ENCODE data around the gene MICALL2. TPM values are rescaled to one million over a fixed set of nuclear protein-coding genes. Genes with fewer than 3 reads are reported as not detected.

Gene MICALL2
- total RNA-seq, 1 donor from 2014 or later = 28.0 TPM

- no peak overlapping the region for H3K27ac Mint-ChIP-seq (ENCODE audit: unreplicated experiment)
- no peak for DNase-seq
- peaks cover 2% of the 10 kb centered on the region for H3K9me3 Mint-ChIP-seq (ENCODE audit: unreplicated experiment)
- no peak overlapping the region for H3K4me3 Mint-ChIP-seq (ENCODE audit: unreplicated experiment)
- H3K4me1 Mint-ChIP-seq (ENCODE audit: low read depth, unreplicated experiment) = peaks cover 2% of the 10 kb centered on the region
- peaks cover 6% of the 10 kb centered on the region for H3K27me3 Mint-ChIP-seq (ENCODE audit: unreplicated experiment)
- peaks cover 9% of the 10 kb centered on the region for H3K36me3 Mint-ChIP-seq (ENCODE audit: unreplicated experiment)
- TF ChIP-seq, protein P1, sequence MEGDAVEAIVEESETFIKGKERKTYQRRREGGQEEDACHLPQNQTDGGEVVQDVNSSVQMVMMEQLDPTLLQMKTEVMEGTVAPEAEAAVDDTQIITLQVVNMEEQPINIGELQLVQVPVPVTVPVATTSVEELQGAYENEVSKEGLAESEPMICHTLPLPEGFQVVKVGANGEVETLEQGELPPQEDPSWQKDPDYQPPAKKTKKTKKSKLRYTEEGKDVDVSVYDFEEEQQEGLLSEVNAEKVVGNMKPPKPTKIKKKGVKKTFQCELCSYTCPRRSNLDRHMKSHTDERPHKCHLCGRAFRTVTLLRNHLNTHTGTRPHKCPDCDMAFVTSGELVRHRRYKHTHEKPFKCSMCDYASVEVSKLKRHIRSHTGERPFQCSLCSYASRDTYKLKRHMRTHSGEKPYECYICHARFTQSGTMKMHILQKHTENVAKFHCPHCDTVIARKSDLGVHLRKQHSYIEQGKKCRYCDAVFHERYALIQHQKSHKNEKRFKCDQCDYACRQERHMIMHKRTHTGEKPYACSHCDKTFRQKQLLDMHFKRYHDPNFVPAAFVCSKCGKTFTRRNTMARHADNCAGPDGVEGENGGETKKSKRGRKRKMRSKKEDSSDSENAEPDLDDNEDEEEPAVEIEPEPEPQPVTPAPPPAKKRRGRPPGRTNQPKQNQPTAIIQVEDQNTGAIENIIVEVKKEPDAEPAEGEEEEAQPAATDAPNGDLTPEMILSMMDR (IDR thresholded peaks at IDR 0.05; ENCODE audit: partially characterized antibody, unreplicated experiment) = no peak
Observed at GRCh38 chr7:1487466-1487865, 28.2 kb upstream of the MICALL2 start.

- H3K4me1 Mint-ChIP-seq (ENCODE audit: low read depth, unreplicated experiment) = peaks cover 7% of the 10 kb centered on the region
- TF ChIP-seq, protein P1 (IDR thresholded peaks at IDR 0.05; ENCODE audit: partially characterized antibody, unreplicated experiment) = no peak
- peaks cover 6% of the 10 kb centered on the region for H3K36me3 Mint-ChIP-seq (ENCODE audit: unreplicated experiment)
- no peaks in the 10 kb centered on the region for H3K9me3 Mint-ChIP-seq (ENCODE audit: unreplicated experiment)
- no peak overlapping the region for H3K27ac Mint-ChIP-seq (ENCODE audit: unreplicated experiment)
- DNase-seq = no peak
- peaks cover 9% of the 10 kb centered on the region for H3K27me3 Mint-ChIP-seq (ENCODE audit: unreplicated experiment)
- no peak overlapping the region for H3K4me3 Mint-ChIP-seq (ENCODE audit: unreplicated experiment)
Observed at GRCh38 chr7:1486571-1486970, 27.3 kb upstream of the MICALL2 start.

- Mint-ChIP-seq H3K36me3 (ENCODE audit: unreplicated experiment) (no peaks in the 10 kb centered on the region), H3K4me1 (ENCODE audit: low read depth, unreplicated experiment) (peaks cover 7% of the 10 kb centered on the region), H3K9me3 (ENCODE audit: unreplicated experiment) (no peaks in the 10 kb centered on the region), H3K27me3 (ENCODE audit: unreplicated experiment) (peaks cover 7% of the 10 kb centered on the region), H3K27ac (ENCODE audit: unreplicated experiment) (no peak overlapping the region), H3K4me3 (ENCODE audit: unreplicated experiment) (no peak overlapping the region)
- DNase-seq = no peak
- TF ChIP-seq, protein P1 (IDR thresholded peaks at IDR 0.05; ENCODE audit: partially characterized antibody, unreplicated experiment) = no peak
Observed at GRCh38 chr7:1485156-1485555, 25.9 kb upstream of the MICALL2 start.

- Mint-ChIP-seq H3K4me1 (ENCODE audit: low read depth, unreplicated experiment) (peaks cover 7% of the 10 kb centered on the region), H3K27ac (ENCODE audit: unreplicated experiment) (peak overlapping the region; percentile 68), H3K9me3 (ENCODE audit: unreplicated experiment) (no peaks in the 10 kb centered on the region), H3K4me3 (ENCODE audit: unreplicated experiment) (no peak overlapping the region), H3K36me3 (ENCODE audit: unreplicated experiment) (no peaks in the 10 kb centered on the region), H3K27me3 (ENCODE audit: unreplicated experiment) (peaks cover 7% of the 10 kb centered on the region)
- TF ChIP-seq, protein P1 (IDR thresholded peaks at IDR 0.05; ENCODE audit: partially characterized antibody, unreplicated experiment) = no peak
- DNase-seq = no peak
Observed at GRCh38 chr7:1484569-1484968, 25.3 kb upstream of the MICALL2 start.

GRCh38 chr7:1483536-1484505 lies 24.6 kb upstream of the MICALL2 start:
- H3K27me3 Mint-ChIP-seq (ENCODE audit: unreplicated experiment) = peaks cover 7% of the 10 kb centered on the region
- TF ChIP-seq, protein P1 (IDR thresholded peaks at IDR 0.05; ENCODE audit: partially characterized antibody, unreplicated experiment) = no peak
- no peaks in the 10 kb centered on the region for H3K36me3 Mint-ChIP-seq (ENCODE audit: unreplicated experiment)
- H3K4me1 Mint-ChIP-seq (ENCODE audit: low read depth, unreplicated experiment) = peaks cover 7% of the 10 kb centered on the region
- H3K27ac Mint-ChIP-seq (ENCODE audit: unreplicated experiment) = peak overlapping the region; percentile 68
- H3K4me3 Mint-ChIP-seq (ENCODE audit: unreplicated experiment) = no peak overlapping the region
- no peak for DNase-seq
- no peaks in the 10 kb centered on the region for H3K9me3 Mint-ChIP-seq (ENCODE audit: unreplicated experiment)
